BE2C (cell line): ENCODE data around the gene GNG7.
"Not testable (repeated sequence)": the region's sequence is repeated elsewhere in the genome, so short reads cannot be mapped to it uniquely, and the experiment has no call there.

Experiments
- DNase-seq: peaks from one replicate; pipeline ENCODE4 v3.0.0-alpha.2; 2020
- H3K27me3 ChIP-seq: fragments of 250-450 bp; sonication (Bioruptor Pico); 2 replicates; pipeline ENCODE4 v1.5.1; 2020; ENCODE audit warnings: mild to moderate bottlenecking
- H3K36me3 ChIP-seq: fragments of 250-450 bp; sonication (Bioruptor Pico); 2 replicates; pipeline ENCODE4 v1.5.1; 2020; ENCODE audit warnings: mild to moderate bottlenecking
- H3K4me1 ChIP-seq: fragments of 250-450 bp; sonication (Bioruptor Pico); 2 replicates; pipeline ENCODE4 v1.5.1; 2020
- H3K4me3 ChIP-seq: 2 replicates; pipeline ENCODE4 v1.5.1; 2011; ENCODE audit warnings: low read depth, low read length
- H3K9me3 ChIP-seq: fragments of 250-450 bp; sonication (Bioruptor Pico); 2 replicates; pipeline ENCODE4 v1.5.1; 2020
- CTCF ChIP-seq: IDR thresholded peaks from 2 replicates; pipeline ENCODE4 v1.5.1; 2012; ENCODE audit warnings: mild to moderate bottlenecking, low read depth, low read length

The GNG7 gene

GRCh38 chr19:2542341-2543069 lies 160.0 kb downstream of the GNG7 start:
- peaks cover 9% of the 10 kb centered on the region for H3K4me1 ChIP-seq
- DNase-seq = no peak
- H3K4me3 ChIP-seq = no peak overlapping the region
- no peaks in the 10 kb centered on the region for H3K9me3 ChIP-seq
- TF ChIP-seq CTCF = no peak
- no peaks in the 10 kb centered on the region for H3K27me3 ChIP-seq
- H3K36me3 ChIP-seq = no peaks in the 10 kb centered on the region

- H3K4me1 ChIP-seq = peaks cover 9% of the 10 kb centered on the region
These were observed 161.6 kb downstream of the GNG7 start for GRCh38 chr19:2540646-2541454.

GRCh38 chr19:2540251-2540645 lies 162.2 kb downstream of the GNG7 start:
- Histone ChIP-seq H3K36me3 (no peaks in the 10 kb centered on the region), H3K9me3 (no peaks in the 10 kb centered on the region), H3K4me1 (peaks cover 9% of the 10 kb centered on the region), H3K4me3 (no peak overlapping the region), H3K27me3 (no peaks in the 10 kb centered on the region)
- DNase-seq = no peak
- TF ChIP-seq CTCF = no peak

More at GRCh38 chr19:2540646-2541454, 161.6 kb downstream of the GNG7 start:
- Histone ChIP-seq H3K36me3 (no peaks in the 10 kb centered on the region), H3K9me3 (no peaks in the 10 kb centered on the region), H3K27me3 (no peaks in the 10 kb centered on the region), H3K4me3 (no peak overlapping the region)
- TF ChIP-seq CTCF = no peak
- DNase-seq = no peak

- Histone ChIP-seq H3K36me3 (no peaks in the 10 kb centered on the region), H3K4me1 (peaks cover 3% of the 10 kb centered on the region), H3K9me3 (peaks cover 8% of the 10 kb centered on the region; the same call in 1 of the 2 replicates), H3K27me3 (no peaks in the 10 kb centered on the region), H3K4me3 (no peak overlapping the region)
- no peak for TF ChIP-seq CTCF
- no peak for DNase-seq
These were observed 164.3 kb downstream of the GNG7 start for GRCh38 chr19:2538096-2538757.

- not testable (repeated sequence) for H3K4me1 ChIP-seq, H3K27me3 ChIP-seq, H3K36me3 ChIP-seq, H3K9me3 ChIP-seq, H3K4me3 ChIP-seq, DNase-seq
These were observed 164.9 kb downstream of the GNG7 start for GRCh38 chr19:2537584-2537983.

GRCh38 chr19:2536461-2536860 lies 166.0 kb downstream of the GNG7 start:
- DNase-seq = no peak
- Histone ChIP-seq H3K36me3 (no peaks in the 10 kb centered on the region), H3K4me1 (no peaks in the 10 kb centered on the region), H3K4me3 (no peak overlapping the region), H3K9me3 (peaks cover 8% of the 10 kb centered on the region; the same call in 1 of the 2 replicates), H3K27me3 (no peaks in the 10 kb centered on the region; the same call in 1 of the 2 replicates)
- no peak for TF ChIP-seq CTCF
